ENCODE data around the gene SLC35F1.

The SLC35F1 gene

GRCh38 chr6:117890172-117890571, 16.9 kb upstream of the SLC35F1 start:
- no peak for DNase-seq
- peaks cover 3% of the 10 kb centered on the region; the same call in 1 of the 2 replicates for H3K27me3 ChIP-seq
- H3K4me3 ChIP-seq (ENCODE audit: low read depth, low read length): no peak overlapping the region
- no peaks in the 10 kb centered on the region for H3K36me3 ChIP-seq
- TF ChIP-seq, protein P1, sequence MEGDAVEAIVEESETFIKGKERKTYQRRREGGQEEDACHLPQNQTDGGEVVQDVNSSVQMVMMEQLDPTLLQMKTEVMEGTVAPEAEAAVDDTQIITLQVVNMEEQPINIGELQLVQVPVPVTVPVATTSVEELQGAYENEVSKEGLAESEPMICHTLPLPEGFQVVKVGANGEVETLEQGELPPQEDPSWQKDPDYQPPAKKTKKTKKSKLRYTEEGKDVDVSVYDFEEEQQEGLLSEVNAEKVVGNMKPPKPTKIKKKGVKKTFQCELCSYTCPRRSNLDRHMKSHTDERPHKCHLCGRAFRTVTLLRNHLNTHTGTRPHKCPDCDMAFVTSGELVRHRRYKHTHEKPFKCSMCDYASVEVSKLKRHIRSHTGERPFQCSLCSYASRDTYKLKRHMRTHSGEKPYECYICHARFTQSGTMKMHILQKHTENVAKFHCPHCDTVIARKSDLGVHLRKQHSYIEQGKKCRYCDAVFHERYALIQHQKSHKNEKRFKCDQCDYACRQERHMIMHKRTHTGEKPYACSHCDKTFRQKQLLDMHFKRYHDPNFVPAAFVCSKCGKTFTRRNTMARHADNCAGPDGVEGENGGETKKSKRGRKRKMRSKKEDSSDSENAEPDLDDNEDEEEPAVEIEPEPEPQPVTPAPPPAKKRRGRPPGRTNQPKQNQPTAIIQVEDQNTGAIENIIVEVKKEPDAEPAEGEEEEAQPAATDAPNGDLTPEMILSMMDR (IDR thresholded peaks at IDR 0.05; ENCODE audit: low read depth, low read length): no peak
- no peaks in the 10 kb centered on the region for H3K4me1 ChIP-seq
- H3K9me3 ChIP-seq: no peaks in the 10 kb centered on the region

GRCh38 chr6:117906507-117906957, 532 bp upstream of the SLC35F1 start:
- DNase-seq: no peak
- H3K4me3 ChIP-seq (ENCODE audit: low read depth, low read length): peak overlapping the region; percentile 64

DNA sequence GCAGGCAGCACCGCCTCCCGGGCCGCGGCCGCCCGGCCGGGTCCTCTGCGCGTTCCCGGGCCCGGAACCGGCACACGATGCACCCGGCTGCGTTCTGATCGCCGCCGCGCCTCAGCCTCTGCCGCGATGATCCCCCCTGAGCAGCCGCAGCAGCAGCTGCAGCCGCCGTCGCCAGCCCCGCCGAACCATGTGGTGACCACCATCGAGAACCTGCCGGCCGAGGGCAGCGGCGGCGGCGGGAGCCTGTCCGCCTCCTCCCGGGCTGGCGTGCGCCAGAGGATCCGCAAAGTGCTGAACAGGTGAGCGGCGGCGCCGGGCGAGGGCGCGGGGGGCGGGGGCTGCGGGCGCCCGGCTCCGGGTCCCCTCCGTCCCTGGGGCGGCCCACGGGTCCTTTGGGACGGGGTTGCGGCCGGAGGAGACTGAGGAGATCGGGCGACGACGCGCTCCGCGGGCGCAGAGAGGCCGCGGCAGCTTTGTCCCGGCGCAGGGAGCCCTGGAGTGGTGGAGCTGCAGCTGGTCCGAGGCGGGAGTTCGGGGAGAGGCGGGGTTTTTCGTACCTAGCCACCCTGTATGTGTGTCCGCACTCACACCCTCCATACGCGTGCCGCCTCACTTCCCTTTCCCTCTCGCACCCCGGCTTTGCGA, 659 bp downstream of the SLC35F1 start:
- TF ChIP-seq, protein P1 (IDR thresholded peaks at IDR 0.05; ENCODE audit: low read depth, low read length): no peak
- Histone ChIP-seq H3K36me3 (no peaks in the 10 kb centered on the region), H3K9me3 (no peaks in the 10 kb centered on the region; the same call in 1 of the 2 replicates), H3K4me1 (no peaks in the 10 kb centered on the region; the same call in 1 of the 2 replicates), H3K27me3 (peaks cover 51% of the 10 kb centered on the region), H3K4me3 (ENCODE audit: low read depth, low read length) (peak overlapping the region; percentile 64)
- DNase-seq: peak; percentile 54

More at GRCh38 chr6:117906507-117906957, 532 bp upstream of the SLC35F1 start:
- TF ChIP-seq, protein P1 (IDR thresholded peaks at IDR 0.05; ENCODE audit: low read depth, low read length): no peak
- no peaks in the 10 kb centered on the region; the same call in 1 of the 2 replicates for H3K9me3 ChIP-seq
- H3K36me3 ChIP-seq: no peaks in the 10 kb centered on the region
- peaks cover 51% of the 10 kb centered on the region for H3K27me3 ChIP-seq
- H3K4me1 ChIP-seq: no peaks in the 10 kb centered on the region; the same call in 1 of the 2 replicates

DNA sequence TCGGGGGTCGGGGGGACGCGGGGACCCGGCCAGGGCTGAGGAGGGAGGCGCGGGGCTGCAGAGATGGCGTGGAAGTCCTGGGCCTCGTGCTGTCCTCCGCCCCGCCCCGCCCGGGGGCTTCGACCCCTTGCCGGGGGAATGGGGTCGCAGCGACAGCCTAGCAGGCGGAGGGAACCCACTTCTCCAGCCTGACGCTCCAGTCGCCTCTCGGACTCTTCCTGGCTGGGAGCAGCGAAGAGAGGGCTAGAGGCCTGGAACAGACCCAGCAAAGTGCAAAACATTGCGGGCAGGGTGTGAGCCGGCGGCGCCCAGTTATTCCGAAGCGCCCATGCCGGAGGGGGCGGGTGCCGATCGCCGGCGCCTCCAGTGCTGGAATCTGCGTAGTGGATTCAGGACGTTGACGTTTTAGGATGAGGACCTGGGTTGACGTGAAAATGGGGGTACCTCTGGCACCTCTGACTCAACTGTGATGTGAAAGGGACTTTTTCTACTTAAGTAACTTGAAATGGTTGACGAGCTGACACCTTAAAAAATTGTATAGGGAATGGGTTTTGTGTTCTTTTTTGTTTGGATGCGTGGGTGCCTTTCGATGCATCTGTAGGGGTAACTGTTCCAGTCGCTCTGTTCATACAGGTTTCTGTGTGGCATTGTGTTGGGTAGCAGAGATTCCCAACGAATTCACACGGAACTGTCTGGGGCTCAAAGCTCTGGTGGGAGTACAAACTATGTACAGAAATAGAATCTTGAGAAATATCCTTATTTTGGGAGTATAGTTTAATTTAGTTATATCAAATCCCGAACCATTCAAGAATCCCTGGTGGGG, 1.4 kb downstream of the SLC35F1 start:
- Histone ChIP-seq H3K9me3 (no peaks in the 10 kb centered on the region; the same call in 1 of the 2 replicates), H3K36me3 (no peaks in the 10 kb centered on the region), H3K4me3 (ENCODE audit: low read depth, low read length) (peak overlapping the region; percentile 64), H3K27me3 (peaks cover 51% of the 10 kb centered on the region), H3K4me1 (no peaks in the 10 kb centered on the region; the same call in 1 of the 2 replicates)
- DNase-seq: peak; percentile 15
- TF ChIP-seq, protein P1 (IDR thresholded peaks at IDR 0.05; ENCODE audit: low read depth, low read length): no peak

DNA sequence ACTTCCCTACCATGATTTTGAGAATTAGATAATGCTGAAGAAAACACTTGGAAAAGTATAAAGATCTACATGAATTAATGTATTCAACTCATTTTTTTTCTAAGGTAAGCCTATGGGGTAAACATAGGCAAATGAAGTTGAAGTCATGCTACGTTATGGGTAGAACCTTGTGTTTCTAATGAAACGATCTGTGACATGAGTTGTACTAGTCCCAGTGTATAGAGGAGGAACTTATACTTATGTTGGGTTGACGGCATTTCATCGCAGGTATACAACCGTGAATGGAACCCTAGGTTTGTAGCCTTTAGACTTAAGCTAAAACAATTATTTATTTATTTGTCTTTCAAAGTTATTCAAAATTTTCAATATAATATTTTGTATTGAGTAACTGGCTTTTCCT, 2.6 kb downstream of the SLC35F1 start:
- H3K4me3 ChIP-seq (ENCODE audit: low read depth, low read length): no peak overlapping the region
- TF ChIP-seq, protein P1 (IDR thresholded peaks at IDR 0.05; ENCODE audit: low read depth, low read length): no peak
- peaks cover 41% of the 10 kb centered on the region for H3K27me3 ChIP-seq
- no peaks in the 10 kb centered on the region; the same call in 1 of the 2 replicates for H3K9me3 ChIP-seq
- no peaks in the 10 kb centered on the region for H3K36me3 ChIP-seq
- no peak for DNase-seq
- no peaks in the 10 kb centered on the region; the same call in 1 of the 2 replicates for H3K4me1 ChIP-seq
